Testis (tissue), 2 donors: ENCODE data around the gene ASCL3.
"Not testable (repeated sequence)": the region's sequence is repeated elsewhere in the genome, so short reads cannot be mapped to it uniquely, and the experiment has no call there.

Experiments used
- POLR2A ChIP-seq: fragments of 450-650 bp; IDR thresholded peaks from one replicate; pipeline ENCODE4 v1.6.1; 2017; ENCODE audit warnings: antibody characterized with exemption, mild to moderate bottlenecking, moderate library complexity
- TF ChIP-seq, protein P1 (sequence below), 3 experiments: fragments of 450-650 bp in 2 of 3; fragments of 200-600 bp in 1 of 3; sonication (generic) in 1 of 3; IDR thresholded peaks; one replicate each; pipeline ENCODE4 v1.5.1; 2016 to 2019; ENCODE audit warnings: antibody characterized with exemption in 3 of 3, mild to moderate bottlenecking in 2 of 3, moderate library complexity in 1 of 3

DNA sequence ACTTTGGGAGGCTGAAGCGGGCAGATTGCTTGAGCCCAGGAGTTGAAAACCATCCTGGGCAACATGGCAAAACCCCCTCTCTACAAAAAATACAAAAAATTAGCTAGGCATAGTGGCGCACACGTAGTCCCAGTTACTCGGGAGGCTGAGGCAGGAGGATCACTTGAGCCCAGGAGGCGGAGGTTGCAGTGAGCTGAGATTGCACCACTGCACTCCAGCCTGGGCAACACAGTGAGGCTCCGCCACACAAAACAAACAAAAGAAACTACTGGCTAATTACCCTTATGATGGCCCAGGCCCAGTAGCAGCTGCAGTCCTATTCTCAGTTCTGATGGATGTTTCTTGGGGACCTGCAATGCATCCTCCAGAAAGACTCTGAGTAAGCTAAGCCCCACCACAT, 44.0 kb upstream of the ASCL3 start:
- TF ChIP-seq POLR2A, result not testable (repeated sequence)
- TF ChIP-seq, protein P1, sequence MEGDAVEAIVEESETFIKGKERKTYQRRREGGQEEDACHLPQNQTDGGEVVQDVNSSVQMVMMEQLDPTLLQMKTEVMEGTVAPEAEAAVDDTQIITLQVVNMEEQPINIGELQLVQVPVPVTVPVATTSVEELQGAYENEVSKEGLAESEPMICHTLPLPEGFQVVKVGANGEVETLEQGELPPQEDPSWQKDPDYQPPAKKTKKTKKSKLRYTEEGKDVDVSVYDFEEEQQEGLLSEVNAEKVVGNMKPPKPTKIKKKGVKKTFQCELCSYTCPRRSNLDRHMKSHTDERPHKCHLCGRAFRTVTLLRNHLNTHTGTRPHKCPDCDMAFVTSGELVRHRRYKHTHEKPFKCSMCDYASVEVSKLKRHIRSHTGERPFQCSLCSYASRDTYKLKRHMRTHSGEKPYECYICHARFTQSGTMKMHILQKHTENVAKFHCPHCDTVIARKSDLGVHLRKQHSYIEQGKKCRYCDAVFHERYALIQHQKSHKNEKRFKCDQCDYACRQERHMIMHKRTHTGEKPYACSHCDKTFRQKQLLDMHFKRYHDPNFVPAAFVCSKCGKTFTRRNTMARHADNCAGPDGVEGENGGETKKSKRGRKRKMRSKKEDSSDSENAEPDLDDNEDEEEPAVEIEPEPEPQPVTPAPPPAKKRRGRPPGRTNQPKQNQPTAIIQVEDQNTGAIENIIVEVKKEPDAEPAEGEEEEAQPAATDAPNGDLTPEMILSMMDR (IDR thresholded peaks at IDR 0.05), result not testable (repeated sequence)
